ENCODE measurements around the gene AJUBA. TPM values are rescaled to one million over a fixed set of nuclear protein-coding genes. Genes with fewer than 3 reads are reported as not detected.

Gene AJUBA
- total RNA-seq, 1 donor = 14.6 TPM

GRCh38 chr14:22996768-22997654 lies 14.7 kb upstream of the AJUBA start:
- no peak overlapping the region for H3K4me3 ChIP-seq (ENCODE audit: low read depth, low read length)
- TF ChIP-seq CTCF (IDR thresholded peaks at IDR 0.05; ENCODE audit: insufficient read depth, low read length) = no peak
- no peak for DNase-seq (ENCODE audit: low read depth)

GRCh38 chr14:22995889-22996625 lies 13.7 kb upstream of the AJUBA start:
- no peak overlapping the region for H3K4me3 ChIP-seq (ENCODE audit: low read depth, low read length)
- no peak for TF ChIP-seq CTCF (IDR thresholded peaks at IDR 0.05; ENCODE audit: insufficient read depth, low read length)
- DNase-seq (ENCODE audit: low read depth) = no peak

- TF ChIP-seq CTCF (IDR thresholded peaks at IDR 0.05; ENCODE audit: insufficient read depth, low read length) = peak; percentile 64
- no peak overlapping the region for H3K4me3 ChIP-seq (ENCODE audit: low read depth, low read length)
- peak; percentile 52 for DNase-seq (ENCODE audit: low read depth)
Observed at GRCh38 chr14:22994762-22995275, 12.5 kb upstream of the AJUBA start.

- TF ChIP-seq CTCF (IDR thresholded peaks at IDR 0.05; ENCODE audit: insufficient read depth, low read length) = no peak
- DNase-seq (ENCODE audit: low read depth) = no peak
- H3K4me3 ChIP-seq (ENCODE audit: low read depth, low read length) = no peak overlapping the region
Observed at GRCh38 chr14:22993517-22993916, 11.2 kb upstream of the AJUBA start.

- DNase-seq (ENCODE audit: low read depth) = no peak
- no peak for TF ChIP-seq CTCF (IDR thresholded peaks at IDR 0.05; ENCODE audit: insufficient read depth, low read length)
- H3K4me3 ChIP-seq (ENCODE audit: low read depth, low read length) = no peak overlapping the region
Observed at GRCh38 chr14:22991852-22992251, 9.5 kb upstream of the AJUBA start.

GRCh38 chr14:22987291-22987690 lies 4.9 kb upstream of the AJUBA start:
- no peak overlapping the region for H3K4me3 ChIP-seq (ENCODE audit: low read depth, low read length)
- no peak for DNase-seq (ENCODE audit: low read depth)
- TF ChIP-seq CTCF (IDR thresholded peaks at IDR 0.05; ENCODE audit: insufficient read depth, low read length) = no peak
